AG04449 (cell line): ENCODE data around the gene LCTL.

ENCODE experiments used
- CTCF ChIA-PET: fragments of 350-600 bp; formaldehyde crosslinking; extraction: SDS; loops from one replicate; lab custom pipeline; 2021; ENCODE audit warnings: antibody characterized with exemption; lab: Yijun Ruan, JAX
- POLR2A ChIA-PET: fragments of 400-600, 350-600 bp; formaldehyde crosslinking; extraction: SDS; loops from one replicate; lab custom pipeline; 2020; ENCODE audit warnings: antibody characterized with exemption, inconsistent platforms; lab: Yijun Ruan, JAX
- DNase-seq: peaks from one replicate; pipeline ENCODE4 v3.0.0-alpha.2; 2010; ENCODE audit warnings: low read depth, low spot score
- H3K4me3 ChIP-seq: 2 replicates; pipeline ENCODE4 v1.5.1; 2011; ENCODE audit warnings: low read depth, mild to moderate bottlenecking, control low read depth, low read length
- CTCF ChIP-seq: IDR thresholded peaks from one replicate; pipeline ENCODE4 v1.5.1; 2011; ENCODE audit warnings: mild to moderate bottlenecking, moderate library complexity, low read length, control low read depth, inconsistent platforms; ENCODE audit not compliant: insufficient read depth; ENCODE audit errors: missing control alignments

The LCTL gene

GRCh38 chr15:66588537-66588936 lies 22.7 kb upstream of the LCTL start:
- ChIA-PET CTCF (interaction anchor here (0.6 to 1.6 kb wide), 6 partner anchors 10 to 314 kb away, joined by 3 to 5 read pairs (median 3); partner anchors contain the start of gene LCTL), POLR2A (no interaction called here)
- no peak overlapping the region for H3K4me3 ChIP-seq
- TF ChIP-seq CTCF = no peak
- DNase-seq = no peak

GRCh38 chr15:66587749-66588148 lies 22.0 kb upstream of the LCTL start:
- TF ChIP-seq CTCF = no peak
- ChIA-PET POLR2A (no interaction called here), CTCF (interaction anchor here (0.6 to 1.6 kb wide), 6 partner anchors 15 to 315 kb away, joined by 3 to 7 read pairs (median 4); partner anchors contain the start of gene LCTL)
- DNase-seq = no peak
- H3K4me3 ChIP-seq = no peak overlapping the region

GRCh38 chr15:66587020-66587419 lies 21.2 kb upstream of the LCTL start:
- POLR2A ChIA-PET = no interaction called here
- CTCF ChIA-PET = interaction anchor here (1.0 to 3.0 kb wide), 4 partner anchors 16 to 32 kb away, joined by 3 to 9 read pairs (median 6); partner anchors contain the start of gene LCTL
- DNase-seq = no peak

GRCh38 chr15:66586155-66586976 lies 20.6 kb upstream of the LCTL start:
- TF ChIP-seq CTCF = no peak
- CTCF ChIA-PET = interaction anchor here (1.2 to 3.0 kb wide), 3 partner anchors 11 to 20 kb away, joined by 3 to 9 read pairs (median 5); partner anchors contain the start of gene LCTL
- no peak for DNase-seq
- POLR2A ChIA-PET = no interaction called here
- no peak overlapping the region for H3K4me3 ChIP-seq

More at GRCh38 chr15:66587020-66587419, 21.2 kb upstream of the LCTL start:
- H3K4me3 ChIP-seq = no peak overlapping the region
- TF ChIP-seq CTCF = no peak

GRCh38 chr15:66581972-66582537 lies 16.3 kb upstream of the LCTL start:
- no peak overlapping the region for H3K4me3 ChIP-seq
- no peak for TF ChIP-seq CTCF
- CTCF ChIA-PET = interaction anchor here (0.8 to 9.7 kb wide), 3 partner anchors 8 to 15 kb away, joined by 3 to 88 read pairs (median 3); partner anchors contain the start of gene LCTL
- POLR2A ChIA-PET = no interaction called here
- DNase-seq = no peak

- TF ChIP-seq CTCF = no peak
- POLR2A ChIA-PET = no interaction called here
- CTCF ChIA-PET = interaction anchor here (1.4 to 9.7 kb wide), 2 partner anchors 14 to 24 kb away, joined by 5 to 88 read pairs; partner anchors contain the start of gene LCTL
- no peak for DNase-seq
- H3K4me3 ChIP-seq = no peak overlapping the region
These were observed 14.8 kb upstream of the LCTL start for GRCh38 chr15:66580643-66581042.
